Thyroid gland (tissue), 4 donors: ENCODE results near the gene PSKH1.

Source experiments
- POLR2A ChIP-seq, 2 donors: fragments of 450-650 bp; IDR thresholded peaks; one replicate each; pipeline ENCODE4 v1.6.1; 2017; ENCODE audit warnings: antibody characterized with exemption in 2 of 2, mild to moderate bottlenecking in 2 of 2, moderate library complexity in 1 of 2
- TF ChIP-seq, protein P1 (sequence below), 6 experiments: fragments of 200-600 bp in 3 of 6; fragments of 450-650 bp in 3 of 6; sonication (generic) in 3 of 6; IDR thresholded peaks; one replicate each; pipeline ENCODE4 v1.5.1; 2016 to 2019; ENCODE audit warnings: antibody characterized with exemption in 6 of 6, mild to moderate bottlenecking in 2 of 6, inconsistent platforms in 1 of 6, moderate library complexity in 1 of 6

DNA sequence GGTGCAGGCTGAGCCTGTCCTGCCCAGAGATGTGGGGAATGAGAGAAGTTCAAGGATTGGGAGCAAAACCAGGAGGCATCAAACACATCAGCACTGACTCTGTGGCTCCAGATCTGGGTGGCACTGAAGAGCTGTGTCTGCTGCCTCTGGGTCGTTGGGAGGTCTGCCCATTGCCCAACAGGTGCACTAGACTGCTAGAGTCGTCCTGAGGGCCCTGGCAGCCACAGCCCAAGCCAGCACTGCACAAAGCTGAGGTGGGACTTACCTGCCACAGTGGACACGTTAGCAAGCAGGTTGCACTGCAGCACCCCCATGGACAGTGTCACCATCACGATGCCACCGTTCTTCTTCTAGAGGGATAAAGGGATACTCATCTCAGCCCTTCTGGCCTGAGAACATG lies 84.0 kb downstream of the PSKH1 start:
- TF ChIP-seq, protein P1, sequence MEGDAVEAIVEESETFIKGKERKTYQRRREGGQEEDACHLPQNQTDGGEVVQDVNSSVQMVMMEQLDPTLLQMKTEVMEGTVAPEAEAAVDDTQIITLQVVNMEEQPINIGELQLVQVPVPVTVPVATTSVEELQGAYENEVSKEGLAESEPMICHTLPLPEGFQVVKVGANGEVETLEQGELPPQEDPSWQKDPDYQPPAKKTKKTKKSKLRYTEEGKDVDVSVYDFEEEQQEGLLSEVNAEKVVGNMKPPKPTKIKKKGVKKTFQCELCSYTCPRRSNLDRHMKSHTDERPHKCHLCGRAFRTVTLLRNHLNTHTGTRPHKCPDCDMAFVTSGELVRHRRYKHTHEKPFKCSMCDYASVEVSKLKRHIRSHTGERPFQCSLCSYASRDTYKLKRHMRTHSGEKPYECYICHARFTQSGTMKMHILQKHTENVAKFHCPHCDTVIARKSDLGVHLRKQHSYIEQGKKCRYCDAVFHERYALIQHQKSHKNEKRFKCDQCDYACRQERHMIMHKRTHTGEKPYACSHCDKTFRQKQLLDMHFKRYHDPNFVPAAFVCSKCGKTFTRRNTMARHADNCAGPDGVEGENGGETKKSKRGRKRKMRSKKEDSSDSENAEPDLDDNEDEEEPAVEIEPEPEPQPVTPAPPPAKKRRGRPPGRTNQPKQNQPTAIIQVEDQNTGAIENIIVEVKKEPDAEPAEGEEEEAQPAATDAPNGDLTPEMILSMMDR (IDR thresholded peaks at IDR 0.05), result no peak
- no peak for TF ChIP-seq POLR2A (IDR thresholded peaks at IDR 0.05)
